Liver (tissue), 3 donors: Measurements from ENCODE around the gene GALNT9.

ENCODE experiments used
- ATF3 ChIP-seq: IDR thresholded peaks from 2 replicates; pipeline ENCODE4 v1.6.1; 2016; ENCODE audit warnings: antibody characterized with exemption
- EGR1 ChIP-seq, 2 donors: IDR thresholded peaks; 2 replicates each; pipeline ENCODE4 v1.6.1; 2016 to 2018; ENCODE audit warnings: antibody characterized with exemption in 2 of 2, low read depth in 2 of 2
- FOXA1 ChIP-seq: IDR thresholded peaks from 2 replicates; pipeline ENCODE4 v1.6.1; 2016; ENCODE audit warnings: antibody characterized with exemption
- GABPA ChIP-seq, 2 donors: IDR thresholded peaks in 1 of 2; conservative IDR thresholded peaks in 1 of 2; 2 replicates each; pipeline ENCODE4 v1.6.1; 2016; ENCODE audit warnings: antibody characterized with exemption in 2 of 2, mild to moderate bottlenecking in 1 of 2, moderate library complexity in 1 of 2
- RAD21 ChIP-seq, 2 donors: IDR thresholded peaks; 2 replicates each; pipeline ENCODE4 v1.6.1; 2016; ENCODE audit warnings: antibody characterized with exemption in 2 of 2, mild to moderate bottlenecking in 2 of 2
- REST ChIP-seq: IDR thresholded peaks from 2 replicates; pipeline ENCODE4 v1.6.1; 2016; ENCODE audit warnings: antibody characterized with exemption, mild to moderate bottlenecking
- RXRA ChIP-seq, 2 donors: IDR thresholded peaks; 2 replicates each; pipeline ENCODE4 v1.6.1; 2017 to 2018; ENCODE audit warnings: antibody characterized with exemption in 2 of 2, mild to moderate bottlenecking in 1 of 2
- SP1 ChIP-seq: IDR thresholded peaks from 2 replicates; pipeline ENCODE4 v1.6.1; 2018; ENCODE audit warnings: antibody characterized with exemption, mild to moderate bottlenecking
- TAF1 ChIP-seq: conservative IDR thresholded peaks from 2 replicates; pipeline ENCODE4 v1.6.1; 2016; ENCODE audit warnings: antibody characterized with exemption, mild to moderate bottlenecking
- YY1 ChIP-seq: IDR thresholded peaks from 2 replicates; pipeline ENCODE4 v1.6.1; 2016; ENCODE audit warnings: antibody characterized with exemption, mild to moderate bottlenecking
- TF ChIP-seq, protein P1 (sequence below): fragments of 150-350 bp; IDR thresholded peaks from 2 replicates; pipeline ENCODE4 v1.5.1; 2017; ENCODE audit warnings: improper control_type of control experiment, low read depth, low read length; ENCODE audit not compliant: missing input control
- TF ChIP-seq, protein P2 (sequence below): IDR thresholded peaks from 2 replicates; pipeline ENCODE4 v1.6.1; 2016; ENCODE audit warnings: antibody characterized with exemption
- TF ChIP-seq, protein P3 (sequence below): IDR thresholded peaks from 2 replicates; pipeline ENCODE4 v1.6.1; 2016; ENCODE audit warnings: antibody characterized with exemption
- donor health status: healthy.
- donor health status: healthy.

- TF ChIP-seq, protein P1, sequence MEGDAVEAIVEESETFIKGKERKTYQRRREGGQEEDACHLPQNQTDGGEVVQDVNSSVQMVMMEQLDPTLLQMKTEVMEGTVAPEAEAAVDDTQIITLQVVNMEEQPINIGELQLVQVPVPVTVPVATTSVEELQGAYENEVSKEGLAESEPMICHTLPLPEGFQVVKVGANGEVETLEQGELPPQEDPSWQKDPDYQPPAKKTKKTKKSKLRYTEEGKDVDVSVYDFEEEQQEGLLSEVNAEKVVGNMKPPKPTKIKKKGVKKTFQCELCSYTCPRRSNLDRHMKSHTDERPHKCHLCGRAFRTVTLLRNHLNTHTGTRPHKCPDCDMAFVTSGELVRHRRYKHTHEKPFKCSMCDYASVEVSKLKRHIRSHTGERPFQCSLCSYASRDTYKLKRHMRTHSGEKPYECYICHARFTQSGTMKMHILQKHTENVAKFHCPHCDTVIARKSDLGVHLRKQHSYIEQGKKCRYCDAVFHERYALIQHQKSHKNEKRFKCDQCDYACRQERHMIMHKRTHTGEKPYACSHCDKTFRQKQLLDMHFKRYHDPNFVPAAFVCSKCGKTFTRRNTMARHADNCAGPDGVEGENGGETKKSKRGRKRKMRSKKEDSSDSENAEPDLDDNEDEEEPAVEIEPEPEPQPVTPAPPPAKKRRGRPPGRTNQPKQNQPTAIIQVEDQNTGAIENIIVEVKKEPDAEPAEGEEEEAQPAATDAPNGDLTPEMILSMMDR, result no peak
- TF ChIP-seq ATF3 (no peak), YY1 (no peak), REST (no peak), SP1 (no peak), GABPA (IDR thresholded peaks at IDR 0.05 in 1 of 2, conservative IDR thresholded peaks at IDR 0.05 in 1 of 2) (no peak), RAD21 (IDR thresholded peaks at IDR 0.05) (no peak), EGR1 (IDR thresholded peaks at IDR 0.05; ENCODE audit: low read depth in 2 of 2) (no peak), TAF1 (no peak), RXRA (IDR thresholded peaks at IDR 0.05) (no peak), FOXA1 (no peak)
- TF ChIP-seq, protein P2, sequence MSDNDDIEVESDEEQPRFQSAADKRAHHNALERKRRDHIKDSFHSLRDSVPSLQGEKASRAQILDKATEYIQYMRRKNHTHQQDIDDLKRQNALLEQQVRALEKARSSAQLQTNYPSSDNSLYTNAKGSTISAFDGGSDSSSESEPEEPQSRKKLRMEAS, result no peak
- TF ChIP-seq, protein P3, sequence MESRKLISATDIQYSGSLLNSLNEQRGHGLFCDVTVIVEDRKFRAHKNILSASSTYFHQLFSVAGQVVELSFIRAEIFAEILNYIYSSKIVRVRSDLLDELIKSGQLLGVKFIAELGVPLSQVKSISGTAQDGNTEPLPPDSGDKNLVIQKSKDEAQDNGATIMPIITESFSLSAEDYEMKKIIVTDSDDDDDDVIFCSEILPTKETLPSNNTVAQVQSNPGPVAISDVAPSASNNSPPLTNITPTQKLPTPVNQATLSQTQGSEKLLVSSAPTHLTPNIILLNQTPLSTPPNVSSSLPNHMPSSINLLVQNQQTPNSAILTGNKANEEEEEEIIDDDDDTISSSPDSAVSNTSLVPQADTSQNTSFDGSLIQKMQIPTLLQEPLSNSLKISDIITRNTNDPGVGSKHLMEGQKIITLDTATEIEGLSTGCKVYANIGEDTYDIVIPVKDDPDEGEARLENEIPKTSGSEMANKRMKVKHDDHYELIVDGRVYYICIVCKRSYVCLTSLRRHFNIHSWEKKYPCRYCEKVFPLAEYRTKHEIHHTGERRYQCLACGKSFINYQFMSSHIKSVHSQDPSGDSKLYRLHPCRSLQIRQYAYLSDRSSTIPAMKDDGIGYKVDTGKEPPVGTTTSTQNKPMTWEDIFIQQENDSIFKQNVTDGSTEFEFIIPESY, result no peak
These were observed 55.4 kb downstream of the GALNT9 start for GRCh38 chr12:132273992-132274334.
